Erythroblast (primary cell): ENCODE results near the gene HTR6.
"Not testable (repeated sequence)": the region's sequence is repeated elsewhere in the genome, so short reads cannot be mapped to it uniquely, and the experiment has no call there.

ENCODE experiments used
- DNase-seq, 2 experiments: peaks; one replicate each; lab custom pipeline; 2025; lab: John Stamatoyannopoulos, UW
- GATA1 ChIP-seq: IDR thresholded peaks from 2 replicates; pipeline ENCODE4 v1.6.1; 2011; ENCODE audit warnings: low read depth, mild to moderate bottlenecking, control low read depth, low read length, moderate library complexity
- POLR2A ChIP-seq: IDR thresholded peaks from 2 replicates; pipeline ENCODE4 v1.6.1; 2011; ENCODE audit warnings: mild to moderate bottlenecking, low read length

The HTR6 gene

DNA sequence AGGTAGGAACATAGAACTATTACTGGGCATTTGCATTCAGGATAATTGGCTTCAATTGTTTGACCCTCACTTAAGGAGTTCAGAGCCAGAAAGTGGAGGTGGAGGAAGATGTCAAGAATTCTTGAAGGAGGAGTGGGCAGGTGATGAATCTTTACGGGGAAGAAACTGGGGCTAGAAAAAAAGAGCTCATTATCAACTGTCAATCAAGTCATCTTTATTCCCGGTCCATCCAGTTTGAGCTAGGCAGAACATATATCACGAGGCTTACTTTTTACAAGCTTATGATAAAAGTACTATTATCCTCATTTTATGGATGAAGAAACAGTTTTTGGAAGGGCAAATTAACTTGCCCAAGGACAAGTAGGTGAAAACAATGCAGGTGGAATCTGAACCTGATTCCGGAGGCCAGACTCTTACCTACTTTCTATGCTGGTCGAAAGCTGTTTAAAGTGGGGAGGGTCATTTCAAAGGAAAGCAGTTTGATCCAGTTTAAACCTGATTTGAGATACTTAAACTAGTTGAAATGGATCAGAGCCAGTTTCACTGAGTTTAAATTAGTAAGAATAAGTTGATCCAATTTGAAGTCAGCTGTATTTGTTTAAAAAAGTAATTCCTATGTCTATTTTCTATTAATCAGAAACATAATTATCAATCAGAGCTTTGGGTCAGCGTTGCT, 33.8 kb upstream of the HTR6 start:
- TF ChIP-seq GATA1 = no peak
- no peak for TF ChIP-seq POLR2A
- DNase-seq = no peak

DNA sequence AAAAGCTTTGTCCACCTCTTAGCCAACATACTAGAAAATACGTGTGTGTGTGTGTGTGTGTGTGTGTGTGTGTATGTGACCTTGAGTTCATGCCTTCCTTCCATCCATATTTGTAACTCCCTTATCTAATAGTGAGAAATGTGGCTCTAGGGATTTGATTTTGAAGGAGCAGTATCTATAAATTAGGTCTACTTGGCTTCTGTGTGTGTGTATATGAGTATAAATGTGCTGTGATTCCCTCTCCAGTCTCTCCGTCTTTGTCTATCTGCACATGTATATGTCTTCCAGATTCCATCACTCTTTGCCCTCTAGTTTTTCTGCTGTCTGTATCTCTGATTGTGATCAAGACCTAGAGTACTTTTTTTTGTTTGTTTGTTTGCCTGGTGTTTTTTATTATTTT, 32.5 kb upstream of the HTR6 start:
- TF ChIP-seq GATA1 (no peak), POLR2A (no peak)
- DNase-seq = no peak

GRCh38 chr1:19633106-19633505, 31.6 kb upstream of the HTR6 start:
- TF ChIP-seq GATA1 = no peak
- no peak for TF ChIP-seq POLR2A
- DNase-seq = no peak

DNA sequence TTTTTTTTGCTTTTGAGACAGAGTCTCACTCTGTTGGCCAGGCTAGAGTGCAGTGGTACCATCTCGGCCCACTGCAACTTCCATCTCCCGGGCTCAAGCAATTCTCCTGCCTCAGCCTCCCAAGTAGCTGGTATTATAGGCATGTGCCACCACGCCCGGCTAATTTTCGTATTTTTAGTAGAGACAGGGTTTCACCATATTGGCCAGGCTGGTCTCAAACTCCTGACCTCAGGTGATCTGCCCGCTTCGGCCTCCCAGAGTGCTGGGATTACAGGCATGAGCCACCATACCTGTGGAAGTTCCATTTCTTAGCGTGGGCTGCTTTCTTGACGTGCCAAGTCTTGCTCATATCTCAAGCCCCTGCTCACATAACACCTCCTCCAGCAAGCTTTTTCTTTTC, 29.6 kb upstream of the HTR6 start:
- DNase-seq = not testable (repeated sequence)

DNA sequence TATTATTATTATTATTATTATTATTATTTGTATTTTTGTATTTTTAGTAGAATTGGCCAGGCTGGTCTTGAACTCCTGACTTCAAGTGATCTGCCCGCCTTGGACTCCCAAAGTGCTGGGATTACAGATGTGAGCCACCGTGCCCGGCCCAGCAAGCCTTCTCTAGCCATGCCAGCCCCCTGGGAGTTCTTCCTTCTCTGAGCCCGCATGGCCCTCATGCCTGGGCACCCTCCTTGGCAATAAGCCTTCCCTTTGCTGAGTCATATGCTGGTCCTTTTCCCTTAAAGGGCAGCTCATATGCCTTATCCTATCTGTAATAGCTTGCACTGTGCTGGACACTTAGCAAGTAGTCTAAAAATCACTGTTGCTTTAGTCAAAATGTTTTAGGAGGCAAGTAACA, 29.0 kb upstream of the HTR6 start:
- no peak for TF ChIP-seq GATA1
- no peak for TF ChIP-seq POLR2A
- DNase-seq = no peak

- no peak for DNase-seq
- TF ChIP-seq GATA1 = no peak
- TF ChIP-seq POLR2A = no peak
Observed at GRCh38 chr1:19636065-19636464, 28.6 kb upstream of the HTR6 start.

DNA sequence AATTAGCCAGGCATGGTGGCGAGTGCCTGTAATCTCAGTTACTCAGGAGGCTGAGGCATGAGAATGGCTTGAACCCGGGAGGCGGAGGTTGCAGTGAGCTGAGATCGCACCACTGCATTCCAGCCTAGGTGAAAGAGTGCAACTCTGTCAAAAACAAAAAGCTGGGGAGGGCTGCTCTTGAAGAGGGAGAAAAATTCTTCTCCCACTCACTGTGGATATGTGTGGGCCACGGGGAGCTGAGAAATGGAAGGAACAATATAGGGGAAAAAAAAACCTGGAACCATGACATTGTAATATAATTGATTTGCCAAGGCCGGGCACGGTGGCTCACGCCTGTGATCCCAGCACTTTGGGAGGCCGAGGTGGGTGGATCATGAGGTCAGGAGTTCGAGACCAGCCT, 27.9 kb upstream of the HTR6 start:
- not testable (repeated sequence) for DNase-seq

DNA sequence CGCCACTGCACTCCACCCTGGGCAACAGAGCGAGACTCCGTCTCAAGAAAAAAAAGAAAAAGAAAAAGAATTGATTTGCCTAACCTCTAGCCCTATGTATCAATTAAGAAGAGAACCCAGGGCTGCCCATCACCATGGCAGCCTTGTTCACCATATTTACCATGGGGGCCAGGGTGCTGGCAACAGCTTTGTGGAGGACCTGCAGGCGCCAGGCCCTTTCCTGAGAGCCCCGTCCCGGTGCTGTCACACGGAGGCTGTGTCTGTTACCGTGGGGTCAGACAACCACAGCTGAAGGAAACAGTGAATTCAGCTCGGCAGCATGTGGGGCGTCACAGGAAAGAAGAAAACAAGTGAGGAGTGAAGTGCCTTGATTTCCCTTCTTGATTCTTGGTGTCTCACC, 27.1 kb upstream of the HTR6 start:
- no peak for DNase-seq
- TF ChIP-seq POLR2A (no peak), GATA1 (no peak)

DNA sequence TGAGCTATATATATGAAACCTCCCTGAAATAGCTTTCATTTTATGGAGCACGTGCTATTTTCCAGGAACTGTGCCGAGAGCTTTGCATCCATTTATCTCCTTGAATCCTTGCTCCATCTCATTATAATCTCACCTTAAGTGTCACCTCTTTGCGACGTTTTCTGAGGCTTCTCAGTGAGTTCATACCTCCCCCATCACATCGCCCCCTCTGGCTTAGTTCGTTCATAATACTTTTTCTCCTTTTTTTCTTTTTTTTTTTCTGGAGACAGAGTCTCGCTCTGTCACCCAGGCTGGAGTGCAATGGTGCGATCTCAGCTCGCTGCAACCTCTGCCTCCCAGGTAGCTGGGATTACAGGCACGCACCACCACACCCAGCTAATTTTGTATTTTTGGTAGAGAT, 25.4 kb upstream of the HTR6 start:
- DNase-seq = not testable (repeated sequence)

- no peak for TF ChIP-seq GATA1
- no peak for TF ChIP-seq POLR2A
- DNase-seq = no peak
Observed at GRCh38 chr1:19639999-19640362, 24.7 kb upstream of the HTR6 start.

DNA sequence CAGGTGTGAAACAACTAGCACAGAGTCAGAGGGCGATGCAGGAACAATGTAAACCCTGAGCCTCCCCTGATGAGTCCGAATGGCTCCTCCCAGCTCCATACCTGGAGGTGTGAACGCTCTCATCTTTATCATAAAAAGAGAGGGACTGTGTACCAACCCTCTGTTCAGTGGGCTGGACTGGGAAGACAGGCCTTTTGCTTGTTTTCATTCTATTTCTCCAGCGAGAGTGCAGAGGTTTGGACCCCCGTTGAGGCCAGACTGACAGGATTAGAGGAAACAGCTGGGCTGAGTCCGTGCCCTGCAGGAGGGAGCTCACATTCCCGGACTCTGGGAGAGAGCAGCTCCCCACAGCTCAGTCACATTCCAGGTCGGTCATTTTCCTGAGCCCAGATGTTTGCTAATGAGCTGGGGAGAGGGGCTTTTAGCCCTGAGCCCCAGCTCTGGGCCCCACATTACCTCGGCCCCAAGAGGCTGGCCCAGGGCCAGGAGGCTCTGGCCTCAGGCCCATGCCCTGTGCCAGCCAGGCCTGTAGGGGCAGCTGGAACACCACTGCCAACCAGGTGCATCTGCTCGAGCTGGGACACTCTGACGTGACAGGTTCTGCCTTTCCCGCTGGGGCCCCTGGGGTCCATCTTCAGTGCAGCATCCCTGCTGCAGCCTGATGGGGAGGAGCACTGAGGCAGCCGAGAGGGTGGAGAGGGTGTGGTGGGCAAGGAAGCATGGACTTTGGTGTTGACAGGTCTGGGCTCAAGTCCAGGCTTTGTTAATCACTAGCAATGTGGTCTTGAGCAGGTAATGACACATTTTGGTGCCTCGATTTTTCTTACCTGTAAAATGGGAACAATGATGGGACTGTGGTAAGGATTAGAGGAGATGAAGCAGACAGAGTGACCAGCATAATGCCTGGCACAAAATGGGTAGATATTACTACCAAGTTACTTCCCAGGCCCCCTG, 24.0 kb upstream of the HTR6 start:
- no peak for TF ChIP-seq GATA1
- no peak for TF ChIP-seq POLR2A
- no peak for DNase-seq

DNA sequence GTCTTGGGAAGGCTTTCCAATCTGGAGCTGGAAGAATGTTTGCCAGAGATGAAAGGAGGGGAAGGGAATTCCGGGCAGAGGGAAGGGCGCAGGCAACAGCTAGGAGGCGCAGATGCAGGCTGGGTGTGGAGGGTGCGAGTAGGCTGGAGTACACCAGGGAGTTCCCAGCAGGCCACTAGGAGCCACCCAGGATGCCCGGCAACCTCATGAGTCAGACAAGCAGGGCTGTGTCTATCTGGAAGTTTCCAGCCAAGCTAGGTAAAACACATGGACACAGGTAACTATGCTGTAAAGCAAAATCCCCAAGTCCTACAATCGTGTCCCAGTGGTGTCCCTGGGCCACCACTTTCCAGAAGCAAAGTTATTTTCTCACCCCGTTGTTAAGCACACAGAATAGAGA, 21.6 kb upstream of the HTR6 start:
- TF ChIP-seq POLR2A (no peak), GATA1 (no peak)
- DNase-seq = no peak

DNA sequence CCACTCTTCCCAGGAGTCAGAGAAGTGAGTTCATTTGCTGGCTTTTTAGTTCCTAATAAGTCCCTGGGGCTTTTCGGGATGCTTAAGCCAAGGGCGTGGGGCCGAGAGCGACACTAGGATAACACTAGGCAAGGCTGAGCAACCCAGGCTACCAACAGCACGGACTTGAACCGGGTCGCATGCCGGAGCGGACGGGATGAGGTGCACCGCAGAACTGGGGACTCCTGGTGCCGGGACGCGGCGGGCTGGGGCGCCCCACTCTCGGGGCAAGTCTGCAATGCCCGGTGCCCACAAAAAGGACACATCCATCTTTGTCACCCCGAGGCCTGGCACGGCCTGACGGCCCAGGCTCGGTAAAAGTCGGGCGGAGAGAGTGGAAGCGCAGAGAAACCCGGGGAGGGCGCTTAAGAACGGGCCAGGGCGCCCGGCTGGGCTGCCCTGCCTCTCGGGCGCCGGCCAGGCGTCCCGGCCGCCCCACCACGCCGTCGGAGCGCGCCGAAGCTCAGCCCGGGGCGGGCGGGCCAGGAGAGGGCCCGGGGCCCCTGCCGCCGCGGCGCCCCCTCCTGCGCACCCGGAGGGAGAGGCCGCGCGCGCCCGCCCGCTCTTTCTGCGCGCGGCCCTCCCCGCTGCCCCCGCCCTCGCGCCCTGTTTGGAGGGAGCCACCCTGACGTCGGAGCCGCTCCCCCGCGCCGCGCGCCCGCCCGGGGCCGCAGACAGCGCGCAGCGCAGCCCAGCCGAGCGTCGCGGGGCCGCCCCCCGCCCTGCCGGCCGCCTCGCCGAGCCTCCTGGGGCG, 20.9 kb upstream of the HTR6 start, which contains the start of gene NBL1:
Gene NBL1 (plus strand): TSS at position 710 of the 793 bp plus-strand sequence. CDS start 10,720 bp downstream, outside the sequence.
- TF ChIP-seq POLR2A (peak; percentile 29), GATA1 (no peak)
- DNase-seq = peak; percentile 48 to 51

- TF ChIP-seq GATA1 (no peak), POLR2A (no peak)
- DNase-seq = no peak
Observed at GRCh38 chr1:19644395-19644680, 20.3 kb upstream of the HTR6 start.
